PFSK-1 (cell line): ENCODE results near the gene TFPT.

ENCODE experiments used
- FOXP2 ChIP-seq: optimal IDR thresholded peaks from 2 replicates; pipeline ENCODE3; 2011; ENCODE audit warnings: borderline replicate concordance, control low read depth, inconsistent platforms; ENCODE audit not compliant: insufficient read depth; ENCODE audit errors: extremely low read length, extremely low read depth
- POLR2AphosphoS5 ChIP-seq: IDR thresholded peaks from 2 replicates; pipeline ENCODE4 v1.6.1; 2012; ENCODE audit warnings: low read depth, mild to moderate bottlenecking, control low read depth, low read length, moderate library complexity
- REST ChIP-seq, 2 experiments: IDR thresholded peaks; 2 replicates each; pipeline versions ENCODE4 v1.6.1 to v1.8.0; 2011 to 2012; ENCODE audit warnings: low read depth in 2 of 2, low read length in 2 of 2, control low read depth in 1 of 2, inconsistent platforms in 1 of 2, mild to moderate bottlenecking in 1 of 2, moderate library complexity in 1 of 2; ENCODE audit not compliant: insufficient read depth in 1 of 2
- SIN3A ChIP-seq: IDR thresholded peaks from 2 replicates; pipeline ENCODE4 v1.6.1; 2012; ENCODE audit warnings: mild to moderate bottlenecking, low read length, moderate library complexity, borderline replicate concordance; ENCODE audit not compliant: insufficient read depth
- TAF1 ChIP-seq: IDR thresholded peaks from 2 replicates; pipeline ENCODE4 v1.6.1; 2012; ENCODE audit warnings: low read length, control low read depth, borderline replicate concordance; ENCODE audit not compliant: insufficient read depth

Gene TFPT

GRCh38 chr19:54063350-54064116 is 51.9 kb downstream of the TFPT start, which contains the start of gene VSTM1:
TSS of gene VSTM1 (minus strand) at chr19:54063897. CDS start at chr19:54063777, 120 bp downstream.
- no peak for TF ChIP-seq FOXP2
- no peak for TF ChIP-seq SIN3A
- no peak for TF ChIP-seq POLR2AphosphoS5
- TF ChIP-seq TAF1, result no peak
- no peak for TF ChIP-seq REST (IDR thresholded peaks at IDR 0.05; ENCODE audit: insufficient read depth in 1 of 2, low read depth in 2 of 2, low read length in 2 of 2)

- TF ChIP-seq TAF1 (no peak), REST (IDR thresholded peaks at IDR 0.05; ENCODE audit: insufficient read depth in 1 of 2, low read depth in 2 of 2, low read length in 2 of 2) (no peak), POLR2AphosphoS5 (no peak), FOXP2 (no peak), SIN3A (no peak)
Measured at GRCh38 chr19:54062643-54063042, 52.8 kb downstream of the TFPT start.
